C4-2B (cell line): ENCODE measurements around the gene CYP1B1.
"Not testable (repeated sequence)": the region's sequence is repeated elsewhere in the genome, so short reads cannot be mapped to it uniquely, and the experiment has no call there.

Experiments used
- H3K27ac ChIP-seq: fragments of 450-650 bp; 2 replicates; pipeline ENCODE4 v1.5.1; 2017
- CTCF ChIP-seq: fragments of 450-650 bp; conservative IDR thresholded peaks from 2 replicates; pipeline ENCODE4 v1.5.1; 2017; ENCODE audit warnings: mild to moderate bottlenecking
- ZFX ChIP-seq: fragments of 450-650 bp; IDR thresholded peaks from 2 replicates; pipeline ENCODE4 v1.6.1; 2017

The CYP1B1 gene

GRCh38 chr2:38116762-38117161, 40.8 kb upstream of the CYP1B1 start:
- no peak overlapping the region for H3K27ac ChIP-seq
- TF ChIP-seq ZFX (no peak), CTCF (no peak)

GRCh38 chr2:38115216-38116032, 39.5 kb upstream of the CYP1B1 start:
- H3K27ac ChIP-seq = no peak overlapping the region
- no peak for TF ChIP-seq ZFX
- peak; percentile 96 for TF ChIP-seq CTCF

GRCh38 chr2:38113981-38114708, 38.2 kb upstream of the CYP1B1 start:
- H3K27ac ChIP-seq = no peak overlapping the region
- TF ChIP-seq ZFX (no peak), CTCF (no peak)

GRCh38 chr2:38113051-38113450, 37.1 kb upstream of the CYP1B1 start:
- no peak for TF ChIP-seq ZFX
- no peak for TF ChIP-seq CTCF
- H3K27ac ChIP-seq = no peak overlapping the region

- H3K27ac ChIP-seq = not testable (repeated sequence)
Observed at GRCh38 chr2:38111350-38111749, 35.4 kb upstream of the CYP1B1 start.

- H3K27ac ChIP-seq = no peak overlapping the region
- TF ChIP-seq CTCF (no peak), ZFX (no peak)
Observed at GRCh38 chr2:38109732-38110181, 33.8 kb upstream of the CYP1B1 start.

GRCh38 chr2:38108907-38109731, 33.2 kb upstream of the CYP1B1 start:
- no peak for TF ChIP-seq CTCF
- no peak for TF ChIP-seq ZFX
- no peak overlapping the region for H3K27ac ChIP-seq
